Colonic mucosa (tissue), 4 donors: ENCODE results near the gene HCCS. TPM values are rescaled to one million over a fixed set of nuclear protein-coding genes. Genes with fewer than 3 reads are reported as not detected.

Source experiments
- DNase-seq: peaks from one replicate; pipeline ENCODE4 v3.0.0-alpha.2; 2020
- H3K27ac ChIP-seq: fragments of 200-600 bp; one replicate; pipeline ENCODE4 v1.8.0; 2021
- H3K27me3 ChIP-seq: fragments of 200-600 bp; one replicate; pipeline ENCODE4 v1.8.0; 2021
- H3K36me3 ChIP-seq: fragments of 200-600 bp; one replicate; pipeline ENCODE4 v1.8.0; 2021
- H3K4me1 ChIP-seq: fragments of 200-600 bp; one replicate; pipeline ENCODE4 v1.8.0; 2021; ENCODE audit warnings: mild to moderate bottlenecking
- H3K4me3 ChIP-seq: fragments of 200-600 bp; one replicate; pipeline ENCODE4 v1.8.0; 2021
- H3K9ac ChIP-seq, 2 donors: one replicate each; pipeline ENCODE4 v1.7.0; 2013; ENCODE audit warnings: control low read depth in 2 of 2, low read depth in 2 of 2, low read length in 2 of 2
- H3K9me3 ChIP-seq: fragments of 200-600 bp; one replicate; pipeline ENCODE4 v1.8.0; 2021
- intact Hi-C: fragments of 100-400 bp; cut with DNase I; formaldehyde crosslinking; loops from one replicate; pipeline ENCODE4 v1.14.1; 2022
- total RNA-seq, 2 donors: library from RNA; stranded (reverse); fragmentation: NEBNext Ultra II Directional in 1 of 2; extraction: Animal tissue kit (Norgen Biotek cat#: 25700) in 1 of 2; gene quantifications; one replicate each; pipeline ENCODE4 v1.2.1, GENCODE V29; 2021
- TF ChIP-seq, protein P1 (sequence below): fragments of 200-600 bp; IDR thresholded peaks from one replicate; pipeline ENCODE4 v1.8.0; 2022; ENCODE audit warnings: antibody characterized with exemption, mild to moderate bottlenecking
- donor health status: healthy.
- donor health status: DM: no; HTN: no; CAD: no.
- donor health status: DM: no; HTN: no; CAD: no.

HCCS gene
- total RNA-seq, 2 donors from 2014 or later, result 35.7 to 43.7 TPM

DNA sequence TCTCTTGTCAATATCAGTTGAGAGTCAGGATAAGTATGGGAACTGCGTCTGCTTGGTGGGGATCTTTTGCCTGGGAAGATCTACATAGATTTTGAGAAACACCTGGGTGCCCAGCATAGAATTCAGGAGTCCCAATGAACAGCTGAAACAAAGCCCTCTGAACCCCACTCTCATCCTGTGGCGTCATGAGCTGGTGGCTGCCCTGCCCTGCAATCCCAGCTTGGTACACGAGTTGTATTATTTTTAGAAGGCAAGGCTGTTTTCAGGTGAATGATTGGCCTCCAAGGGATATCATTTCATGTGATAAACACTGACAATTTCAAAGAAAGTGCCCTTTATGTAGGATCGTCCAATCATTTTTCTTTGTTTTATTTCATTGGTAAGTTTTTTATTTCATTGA, 60.8 kb downstream of the HCCS start:
- intact Hi-C loops, result no loop called here
- Histone ChIP-seq H3K4me3 (no peak overlapping the region), H3K9me3 (no peaks in the 10 kb centered on the region), H3K9ac (no peak overlapping the region), H3K27ac (no peak overlapping the region), H3K36me3 (no peaks in the 10 kb centered on the region), H3K27me3 (no peaks in the 10 kb centered on the region), H3K4me1 (no peaks in the 10 kb centered on the region)
- DNase-seq, result no peak
- TF ChIP-seq, protein P1, sequence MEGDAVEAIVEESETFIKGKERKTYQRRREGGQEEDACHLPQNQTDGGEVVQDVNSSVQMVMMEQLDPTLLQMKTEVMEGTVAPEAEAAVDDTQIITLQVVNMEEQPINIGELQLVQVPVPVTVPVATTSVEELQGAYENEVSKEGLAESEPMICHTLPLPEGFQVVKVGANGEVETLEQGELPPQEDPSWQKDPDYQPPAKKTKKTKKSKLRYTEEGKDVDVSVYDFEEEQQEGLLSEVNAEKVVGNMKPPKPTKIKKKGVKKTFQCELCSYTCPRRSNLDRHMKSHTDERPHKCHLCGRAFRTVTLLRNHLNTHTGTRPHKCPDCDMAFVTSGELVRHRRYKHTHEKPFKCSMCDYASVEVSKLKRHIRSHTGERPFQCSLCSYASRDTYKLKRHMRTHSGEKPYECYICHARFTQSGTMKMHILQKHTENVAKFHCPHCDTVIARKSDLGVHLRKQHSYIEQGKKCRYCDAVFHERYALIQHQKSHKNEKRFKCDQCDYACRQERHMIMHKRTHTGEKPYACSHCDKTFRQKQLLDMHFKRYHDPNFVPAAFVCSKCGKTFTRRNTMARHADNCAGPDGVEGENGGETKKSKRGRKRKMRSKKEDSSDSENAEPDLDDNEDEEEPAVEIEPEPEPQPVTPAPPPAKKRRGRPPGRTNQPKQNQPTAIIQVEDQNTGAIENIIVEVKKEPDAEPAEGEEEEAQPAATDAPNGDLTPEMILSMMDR, result no peak

DNA sequence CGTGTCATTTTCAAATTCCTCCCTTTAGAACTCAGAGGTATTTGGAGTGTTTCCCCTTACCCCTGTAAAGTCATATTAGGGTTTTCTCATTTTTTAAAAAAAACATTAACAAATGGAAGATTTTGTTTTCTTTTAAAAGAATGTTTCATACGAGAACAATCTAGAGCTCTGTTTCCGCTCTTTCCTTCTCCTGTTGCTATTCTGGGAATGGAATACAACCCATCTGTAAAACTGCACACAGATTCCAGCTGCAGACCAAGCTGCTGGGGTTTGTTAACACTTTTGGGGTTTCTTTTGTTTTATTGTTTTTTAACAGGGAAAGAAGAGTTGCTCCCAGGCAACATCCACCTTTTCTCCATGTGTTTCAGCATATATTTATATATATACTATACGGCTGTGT, 61.3 kb downstream of the HCCS start:
- H3K9ac ChIP-seq, result no peak overlapping the region
- no peaks in the 10 kb centered on the region for H3K4me1 ChIP-seq
- H3K36me3 ChIP-seq, result no peaks in the 10 kb centered on the region
- DNase-seq, result no peak
- H3K27ac ChIP-seq, result no peak overlapping the region
- H3K9me3 ChIP-seq, result no peaks in the 10 kb centered on the region
- H3K4me3 ChIP-seq, result no peak overlapping the region
- H3K27me3 ChIP-seq, result no peaks in the 10 kb centered on the region
- TF ChIP-seq, protein P1, result no peak
- intact Hi-C loops, result no loop called here

Other genes starting within 250 kb of the HCCS start
- gene AMELX, start 182.1 kb downstream of the HCCS start, total RNA-seq, result not detected